Hindlimb muscle (tissue), 1 donor: Measurements from ENCODE around the gene ABCA10. TPM values are rescaled to one million over a fixed set of nuclear protein-coding genes. Genes with fewer than 3 reads are reported as not detected.
A peak's percentile ranks its signal among the peaks of the same experiment; 100 is the strongest.
"Not testable (repeated sequence)": the region's sequence is repeated elsewhere in the genome, so short reads cannot be mapped to it uniquely, and the experiment has no call there.

Experiments used
- DNase-seq: peaks from one replicate; pipeline ENCODE4 v3.0.0-alpha.2; 2013
- polyA plus RNA-seq: library from polyadenylated mRNA; unstranded; fragments of 120-200 nt; gene quantifications from one replicate; pipeline ENCODE4 v1.2.1, GENCODE V29; 2013; ENCODE audit not compliant: insufficient read length

The ABCA10 gene
- polyA plus RNA-seq, 1 donor = 14.4 TPM

DNA sequence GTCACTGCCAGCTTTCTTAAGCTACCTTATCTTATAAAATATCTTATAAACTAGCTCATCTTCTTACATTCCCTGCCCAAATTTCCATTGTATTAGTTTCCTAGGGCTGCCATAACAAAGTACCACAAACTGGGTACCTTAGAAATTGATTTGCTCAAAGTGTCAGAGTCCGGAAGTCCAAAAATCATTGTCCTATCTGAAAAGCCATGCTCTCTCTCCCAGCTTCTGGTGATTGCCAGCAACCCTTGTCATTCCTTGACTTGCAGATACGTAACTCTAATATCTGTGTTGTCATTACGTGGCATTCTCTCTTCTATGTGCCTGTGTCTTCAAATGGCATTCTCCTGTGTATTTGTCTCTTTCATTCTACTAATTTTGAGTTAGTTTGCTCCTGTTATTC is 2.3 kb upstream of the ABCA10 start:
- DNase-seq = no peak

DNA sequence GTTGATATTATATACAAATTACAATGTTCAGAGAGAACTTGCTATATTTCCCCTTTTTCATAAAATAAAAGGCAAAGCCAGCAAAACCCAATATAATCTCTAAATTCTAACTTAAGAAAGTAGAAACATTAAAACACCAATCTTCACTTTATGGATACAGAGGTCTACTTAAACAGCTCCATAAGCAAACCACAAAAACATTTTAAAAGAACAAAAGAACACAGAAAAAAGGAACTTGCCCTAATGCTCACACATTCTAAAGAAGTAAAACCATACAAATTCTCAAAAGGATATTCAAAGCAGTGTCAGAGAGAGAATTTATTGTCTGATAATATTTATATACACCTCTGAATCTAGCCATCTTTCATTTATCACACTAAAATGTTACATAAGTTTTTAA is 606 bp downstream of the ABCA10 start:
- DNase-seq = no peak

DNA sequence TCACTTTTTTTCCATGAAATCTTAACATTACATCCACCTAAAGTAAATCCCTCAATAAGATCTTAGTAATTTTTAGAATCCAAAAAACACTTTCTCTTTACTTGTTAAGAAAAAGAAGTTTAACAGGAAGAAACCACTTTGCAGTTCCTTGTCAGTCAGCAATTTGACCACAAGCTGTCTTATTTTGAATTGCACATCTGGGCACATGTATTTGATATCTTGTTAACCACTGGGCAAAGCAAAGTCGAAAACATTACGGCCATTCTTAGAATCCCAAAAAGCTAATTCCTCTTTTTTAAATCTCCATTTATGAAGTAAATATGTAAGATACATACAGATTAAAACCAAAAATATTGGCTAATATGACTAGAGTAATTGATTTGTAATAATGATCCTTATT is 1.1 kb downstream of the ABCA10 start:
- no peak for DNase-seq

DNA sequence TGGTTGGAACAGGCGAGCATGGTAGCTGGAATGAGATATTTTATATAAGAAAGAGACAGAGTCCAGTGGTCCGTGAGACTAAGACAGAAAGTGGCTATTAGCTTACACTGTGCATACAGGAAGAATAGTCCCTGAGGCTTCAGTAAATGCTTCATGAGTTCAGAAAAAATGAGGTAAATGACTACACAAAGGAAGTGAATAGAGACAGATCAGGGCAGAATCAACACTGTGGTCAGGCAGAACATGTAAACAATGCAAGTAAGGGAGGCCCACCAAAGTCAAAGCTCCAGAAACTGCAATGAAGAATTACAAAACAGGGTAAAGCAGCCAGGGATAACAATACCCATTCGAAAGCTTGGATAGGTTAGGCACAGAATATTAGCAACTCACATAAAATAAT is 4.8 kb downstream of the ABCA10 start:
- DNase-seq = no peak

DNA sequence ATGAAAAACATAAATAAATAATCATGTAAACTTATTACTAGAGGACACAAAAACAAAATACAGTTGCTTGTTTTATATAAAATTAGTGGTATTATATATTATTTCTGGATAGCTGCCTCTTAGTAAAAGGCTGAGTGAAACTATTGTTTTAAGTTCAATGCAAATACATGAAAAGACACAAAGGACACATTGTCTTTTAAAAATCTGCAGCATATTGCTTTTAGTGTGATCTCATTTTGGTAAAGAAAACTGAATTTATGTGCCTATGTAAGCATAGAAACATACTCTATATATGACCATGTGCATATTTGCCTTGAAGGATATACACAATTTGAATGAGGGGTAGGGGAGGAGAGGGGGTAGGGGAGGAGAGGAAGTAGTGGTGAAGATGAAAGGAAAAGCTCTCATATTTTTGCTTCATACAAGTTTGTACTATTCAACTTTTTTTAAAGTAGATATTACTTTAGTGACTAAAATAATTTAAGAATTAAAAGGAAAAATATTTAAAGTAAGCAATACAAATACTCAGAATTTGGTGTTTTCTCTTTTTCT is 5.8 kb downstream of the ABCA10 start:
- DNase-seq = no peak

DNA sequence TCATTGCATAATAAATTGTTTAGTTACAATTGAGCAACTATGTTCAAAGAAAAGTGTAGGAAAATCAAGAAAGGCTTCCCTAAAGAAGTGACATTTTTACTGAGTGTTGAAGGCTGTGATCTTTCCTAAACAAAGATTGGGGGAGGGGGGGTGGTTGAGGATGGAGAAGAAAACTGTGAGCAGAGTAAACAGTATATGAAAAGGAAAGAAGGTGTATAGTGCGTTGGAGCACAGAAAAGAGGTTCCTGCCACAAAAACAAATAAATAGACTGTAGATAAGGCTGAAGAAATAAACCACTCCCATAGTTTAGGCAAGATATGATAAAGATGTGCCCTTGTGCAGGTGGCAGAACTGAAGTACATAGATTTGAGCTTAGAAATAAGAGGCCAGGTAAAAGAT is 8.5 kb downstream of the ABCA10 start:
- no peak for DNase-seq

DNA sequence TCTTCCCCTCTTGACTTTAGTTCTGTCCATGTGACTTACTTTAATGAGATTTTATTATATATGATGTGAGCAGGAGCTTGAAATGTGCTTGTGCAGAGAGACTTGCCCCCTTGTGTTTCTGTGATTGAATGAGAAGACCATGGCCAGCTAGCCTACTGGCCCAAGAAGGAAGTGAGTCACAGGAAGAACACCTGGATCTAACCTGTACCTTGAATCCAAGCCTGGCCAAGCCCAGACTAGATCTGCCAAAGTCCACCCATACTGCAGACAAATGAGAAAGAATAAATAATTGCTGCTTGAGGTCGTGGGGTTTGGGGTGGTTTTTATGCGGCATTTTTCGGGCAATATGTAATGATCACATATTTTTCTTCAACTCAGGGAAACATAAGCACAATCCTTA is 9.6 kb downstream of the ABCA10 start:
- DNase-seq = no peak

DNA sequence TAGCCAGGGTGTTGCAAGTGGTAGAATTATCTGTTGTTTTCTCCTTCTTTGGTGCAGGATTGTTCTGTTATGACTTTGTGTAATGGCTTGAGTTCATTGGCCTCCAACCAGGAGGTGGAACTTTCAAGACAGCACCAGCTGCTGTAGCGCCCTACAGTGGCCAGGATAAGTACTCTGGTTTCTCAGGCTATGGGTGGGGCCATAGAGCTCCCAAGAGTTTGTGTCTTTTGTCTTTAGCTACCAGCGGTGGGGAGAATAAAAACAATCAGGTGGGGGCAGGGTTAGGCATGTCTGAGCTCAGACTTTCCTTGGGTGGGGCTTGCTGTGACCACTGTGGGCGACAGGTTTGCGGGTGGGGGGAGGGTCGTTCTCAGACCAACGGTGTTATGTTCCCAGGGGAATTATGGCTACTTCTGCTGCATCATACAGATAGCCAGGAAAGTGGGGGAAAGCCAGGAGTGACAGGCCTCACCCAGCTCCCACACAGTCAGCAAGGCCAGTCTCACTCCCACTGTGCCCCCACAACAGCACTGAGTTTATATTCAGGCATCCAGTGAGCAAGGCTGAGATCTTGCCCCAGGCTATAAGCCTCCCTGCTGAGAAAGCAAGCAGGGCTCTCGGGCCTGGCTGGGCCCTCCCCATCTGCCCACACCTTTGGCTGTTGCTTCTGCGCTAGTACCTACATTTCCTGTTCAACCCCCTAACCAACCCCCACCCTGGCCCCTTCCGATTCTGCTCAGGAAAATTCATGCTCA is 15.4 kb downstream of the ABCA10 start:
- DNase-seq = no peak

DNA sequence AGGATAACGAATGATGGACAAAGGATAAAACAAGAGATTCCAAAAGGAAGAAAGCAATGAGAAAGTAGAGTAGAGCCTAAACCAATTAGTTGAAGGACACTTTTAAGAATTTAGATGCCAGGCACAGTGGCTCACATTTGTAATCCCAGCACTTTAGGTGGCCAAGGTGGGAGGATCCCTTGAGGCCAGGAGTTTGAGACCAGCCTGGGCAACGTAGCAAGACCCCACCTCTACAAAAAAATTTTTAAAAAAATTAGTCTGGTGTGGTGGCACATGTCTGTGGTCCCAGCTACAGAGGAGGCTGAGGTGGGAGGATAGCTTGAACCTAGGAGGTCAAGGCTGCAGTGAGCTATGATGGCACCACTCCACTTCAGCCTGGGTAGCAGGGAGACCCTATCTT is 20.0 kb downstream of the ABCA10 start:
- no peak for DNase-seq

DNA sequence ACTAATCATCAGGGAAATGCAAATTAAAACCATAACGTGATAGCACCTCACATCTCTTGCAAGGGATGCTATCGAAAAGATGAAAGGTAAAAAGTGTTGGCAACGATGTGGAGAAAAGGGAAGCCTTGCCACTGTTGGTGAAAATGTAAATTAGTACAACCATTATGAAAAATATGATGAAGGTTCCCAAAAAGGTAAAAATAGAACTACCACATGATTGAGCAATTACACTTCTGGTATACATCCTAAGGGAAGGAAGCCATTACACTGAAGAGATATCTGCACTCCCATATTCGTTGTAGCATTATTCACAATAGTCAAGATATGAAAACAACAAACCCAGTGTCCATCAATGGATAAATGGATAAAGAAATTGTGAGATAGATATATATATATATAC is 21.5 kb downstream of the ABCA10 start:
- no peak for DNase-seq

DNA sequence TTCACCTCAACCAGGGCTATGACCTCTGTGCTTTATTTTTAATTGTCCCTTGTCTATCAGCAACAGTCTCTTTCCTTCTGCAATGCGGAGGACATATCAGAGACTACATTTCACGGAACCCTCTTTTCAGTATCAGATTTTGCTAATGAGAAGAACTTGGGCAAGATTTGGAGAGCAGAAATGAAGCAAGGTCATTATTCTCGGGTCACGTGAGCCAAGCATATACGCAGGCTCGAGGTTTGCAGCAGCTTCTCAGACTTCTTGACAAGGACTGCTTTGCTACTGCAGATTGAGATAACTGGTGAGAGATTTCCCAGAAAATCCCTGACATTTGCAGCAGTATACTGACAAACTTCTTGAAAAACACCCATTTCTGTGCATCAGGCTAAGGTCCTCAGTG is 30.4 kb downstream of the ABCA10 start:
- DNase-seq = no peak

DNA sequence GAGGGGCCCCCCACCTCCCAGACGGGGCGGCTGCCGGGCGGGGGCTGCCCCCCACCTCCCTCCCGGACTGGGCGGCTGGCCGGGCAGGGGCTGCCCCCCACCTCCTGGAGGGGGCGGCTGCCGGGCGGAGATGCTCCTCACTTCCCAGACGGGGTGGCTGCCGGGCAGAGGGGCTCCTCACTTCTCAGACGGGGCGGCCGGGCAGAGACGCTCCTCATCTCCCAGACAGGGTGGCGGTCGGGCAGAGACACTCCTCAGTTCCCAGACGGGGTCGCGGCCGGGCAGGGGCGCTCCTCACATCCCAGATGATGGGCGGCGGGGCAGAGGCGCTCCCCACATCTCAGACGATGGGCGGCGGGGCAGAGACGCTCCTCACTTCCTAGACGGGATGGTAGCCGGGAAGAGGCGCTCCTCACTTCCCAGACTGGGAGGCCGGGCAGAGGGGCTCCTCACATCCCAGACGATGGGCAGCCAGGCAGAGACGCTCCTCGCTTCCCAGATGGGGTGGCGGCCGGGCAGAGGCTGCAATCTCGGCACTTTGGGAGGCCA is 32.4 kb downstream of the ABCA10 start:
- not testable (repeated sequence) for DNase-seq

DNA sequence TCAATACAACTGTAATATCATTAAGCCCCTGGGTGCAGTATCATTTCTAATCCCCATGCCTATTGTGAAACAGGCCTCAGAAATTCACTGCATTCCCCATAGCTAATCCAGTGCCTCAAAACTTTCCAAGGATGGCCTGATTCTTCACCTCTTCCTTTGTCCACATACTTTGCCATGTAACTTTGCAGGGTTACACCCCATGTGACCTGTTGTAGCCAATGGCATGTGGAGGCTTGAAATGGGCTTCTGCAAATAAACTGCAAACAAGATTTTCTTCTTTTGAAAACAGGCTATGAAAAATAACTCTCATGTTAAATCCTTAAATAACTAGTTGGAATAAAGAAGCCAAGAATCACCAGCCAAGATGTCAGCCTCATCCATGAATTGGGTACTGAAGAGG is 35.9 kb downstream of the ABCA10 start:
- no peak for DNase-seq

DNA sequence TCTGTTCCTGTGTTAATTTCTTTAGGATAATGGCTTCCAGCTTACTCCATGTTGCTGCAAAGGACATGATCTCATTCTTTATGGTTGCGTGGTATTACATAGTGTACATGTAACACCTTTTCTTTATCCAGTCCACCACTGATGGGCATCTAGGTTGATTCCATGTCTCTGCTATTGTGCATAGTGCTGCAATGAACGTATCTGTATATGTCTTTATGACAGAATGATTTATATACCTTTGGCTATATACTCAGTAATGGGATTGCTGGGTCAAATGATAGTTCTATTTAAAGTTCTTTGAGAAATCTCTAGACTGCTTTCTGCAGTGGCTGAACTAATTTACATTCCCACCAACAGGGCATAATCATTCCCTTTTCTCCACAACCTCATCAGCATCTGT is 39.8 kb downstream of the ABCA10 start:
- no peak for DNase-seq

DNA sequence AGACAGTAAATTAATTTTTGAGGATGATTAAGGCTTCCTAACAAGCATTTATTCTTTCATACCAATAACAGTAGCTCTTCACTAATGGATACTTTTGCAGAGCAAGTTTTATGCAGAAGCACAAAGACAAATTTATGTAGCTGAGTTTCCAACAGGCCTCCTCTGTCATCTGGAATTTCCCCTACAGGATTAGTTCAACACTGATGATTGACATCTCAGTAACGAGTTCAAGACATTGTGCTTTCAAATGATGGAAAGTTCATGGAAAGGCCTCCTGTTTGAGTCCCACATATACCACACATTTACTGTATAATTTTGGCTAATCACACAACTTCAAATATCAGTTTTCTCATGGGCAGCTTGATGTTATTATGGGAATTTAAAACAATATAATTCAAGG is 40.6 kb downstream of the ABCA10 start:
- no peak for DNase-seq

DNA sequence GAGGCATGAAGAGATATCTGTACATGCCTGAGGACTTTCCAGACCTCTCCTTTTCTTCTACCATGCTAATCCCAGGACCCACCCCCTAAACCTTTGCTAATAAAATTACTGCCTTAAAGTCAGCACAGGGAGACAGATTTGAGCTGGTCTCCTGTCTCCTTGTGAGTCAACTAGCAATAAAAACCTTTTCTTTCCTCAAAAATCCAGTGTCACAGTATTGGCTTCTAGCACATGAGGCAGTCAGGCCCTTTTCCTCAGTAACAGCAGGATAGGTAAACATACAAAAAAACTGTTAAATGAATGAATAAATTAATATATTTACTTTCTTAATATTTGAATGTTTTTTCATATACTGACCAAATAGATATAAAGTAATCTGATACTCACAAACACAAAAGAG is 41.3 kb downstream of the ABCA10 start:
- no peak for DNase-seq

DNA sequence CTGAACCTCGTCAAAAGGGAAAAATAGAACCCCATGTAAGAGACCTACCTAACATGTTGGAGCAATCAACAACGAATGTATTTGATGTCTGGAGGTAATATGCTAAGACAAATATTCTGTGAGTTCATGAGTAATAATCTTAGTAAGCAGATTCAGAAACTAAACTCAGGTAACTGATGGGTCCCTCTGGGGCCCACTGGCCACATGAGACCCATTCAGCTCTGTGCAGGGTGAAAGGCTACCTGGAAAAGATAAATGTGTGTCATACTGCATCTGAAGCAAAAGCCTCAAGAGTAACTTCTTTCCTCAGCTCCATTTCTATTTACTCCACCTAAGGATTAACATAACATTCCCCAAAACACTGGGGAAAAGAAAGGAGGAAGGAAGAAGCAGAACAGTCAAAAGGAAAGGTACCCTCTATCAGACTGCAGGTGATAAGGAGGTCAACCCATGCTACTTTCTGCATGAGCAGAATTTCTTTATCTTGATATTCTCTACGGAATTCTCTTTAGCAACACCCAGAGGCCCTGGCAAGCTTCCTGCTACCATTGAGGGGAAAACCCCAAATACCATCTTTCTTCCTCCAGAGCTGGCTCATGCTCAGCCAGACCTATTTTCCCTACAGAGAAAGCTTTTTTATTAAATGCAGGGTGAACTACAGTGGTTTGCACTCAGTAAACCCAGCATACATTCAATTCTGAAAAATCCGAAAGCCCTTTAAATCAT is 49.2 kb downstream of the ABCA10 start:
- DNase-seq = no peak

DNA sequence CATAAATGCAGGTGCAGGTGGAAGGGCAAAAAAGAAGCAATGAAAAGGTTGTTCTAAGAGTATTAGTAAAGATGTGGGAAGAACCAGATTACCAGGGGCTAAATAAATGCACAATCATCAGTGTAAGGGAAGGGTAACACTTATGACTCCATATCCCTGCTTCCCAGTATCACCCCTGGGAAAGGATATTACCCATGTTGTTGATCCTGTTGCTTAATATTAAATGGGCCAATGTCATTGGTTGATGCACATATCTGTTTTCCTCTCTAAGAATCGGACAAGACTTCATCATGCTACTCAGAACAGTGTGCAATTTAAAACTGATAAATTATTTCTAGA is 52.2 kb downstream of the ABCA10 start:
- no peak for DNase-seq

DNA sequence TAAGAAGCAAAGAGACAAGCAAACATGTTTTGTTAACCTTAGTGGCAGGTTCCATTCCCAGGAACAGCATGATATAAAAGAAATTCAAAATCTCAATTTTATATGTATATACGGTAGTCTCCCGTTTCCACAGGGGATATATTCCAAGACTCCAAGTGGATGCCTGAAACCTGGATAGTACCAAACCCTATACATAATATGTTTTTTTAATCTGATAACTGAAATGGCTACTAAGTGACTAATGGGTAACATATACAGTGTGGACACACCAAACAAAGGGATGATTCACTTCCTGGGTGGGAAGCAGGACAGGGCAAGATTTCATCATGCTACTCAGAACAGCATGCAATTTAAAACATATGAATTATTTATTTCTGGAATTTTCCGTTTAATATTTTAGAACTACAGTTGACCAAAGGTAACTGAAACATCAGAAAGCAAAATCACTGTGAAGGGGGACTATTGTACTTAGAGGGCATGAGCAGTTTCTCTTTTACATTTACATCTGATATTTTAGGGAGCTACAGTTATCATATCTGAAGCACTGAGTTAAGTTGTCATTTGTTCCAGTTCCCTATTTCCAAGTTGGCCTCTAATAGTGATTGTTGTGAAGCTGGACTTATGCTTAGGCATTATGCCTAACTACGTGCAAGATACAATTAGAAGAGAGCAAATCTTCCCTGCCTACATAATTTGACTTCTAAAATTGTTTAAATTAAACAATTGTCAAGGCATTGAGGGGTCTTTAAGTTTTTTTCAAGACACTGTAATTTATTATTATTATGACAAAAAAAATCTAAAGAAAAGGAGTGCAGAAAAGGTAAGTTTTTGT is 52.8 kb downstream of the ABCA10 start:
- DNase-seq = no peak

DNA sequence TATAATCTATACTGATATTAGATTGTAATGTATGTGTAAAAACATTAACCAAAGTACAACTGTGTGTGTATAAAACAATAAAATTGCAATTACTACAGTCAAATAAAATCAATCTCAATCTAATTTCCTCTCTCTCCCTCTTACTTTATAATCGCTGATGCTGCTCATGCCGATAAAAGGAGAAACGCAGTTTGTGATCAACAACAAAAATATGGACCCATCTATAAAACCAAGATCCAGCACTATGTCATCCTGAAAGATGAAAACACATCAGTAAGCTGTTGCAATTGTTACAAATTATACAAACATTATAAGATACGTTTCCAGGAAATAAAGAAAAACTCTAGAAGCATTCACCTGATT is 53.4 kb downstream of the ABCA10 start:
- DNase-seq = no peak

DNA sequence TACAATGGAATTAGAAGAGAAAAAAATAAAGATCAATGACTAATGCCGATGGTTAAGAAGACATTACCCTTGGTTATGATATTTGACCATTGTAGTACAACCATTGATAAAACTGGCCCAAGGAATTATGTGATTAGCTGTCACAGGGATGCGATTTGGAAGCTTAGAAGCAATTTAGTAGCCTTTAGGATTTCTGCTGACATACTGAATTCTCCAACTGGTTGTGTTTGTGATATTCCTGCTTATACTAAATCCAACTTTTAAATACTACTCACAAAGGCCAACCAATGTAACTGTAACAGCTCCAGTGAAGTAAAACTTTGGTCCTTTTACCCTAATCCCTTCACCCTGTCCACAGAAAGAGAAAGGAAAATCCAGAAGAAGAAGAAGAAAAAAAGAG is 55.5 kb downstream of the ABCA10 start:
- DNase-seq = no peak

DNA sequence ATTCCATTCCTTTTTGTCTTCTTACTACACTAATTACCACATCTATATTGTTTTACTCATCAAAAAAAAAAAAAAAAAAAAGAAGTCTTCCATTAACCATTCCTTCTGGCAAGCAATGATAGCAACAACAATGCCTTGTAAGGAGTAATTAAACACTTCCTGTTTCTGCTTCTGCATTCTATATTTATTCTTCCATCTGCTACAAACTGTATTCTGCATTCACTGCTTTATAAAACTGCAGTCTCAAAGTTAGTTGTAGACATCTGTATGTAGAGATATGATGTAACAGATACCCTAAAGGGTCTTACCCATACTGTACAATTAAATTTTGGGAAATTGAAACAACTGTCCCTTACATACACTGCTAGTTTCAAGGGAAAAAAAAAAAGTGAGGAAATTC is 58.2 kb downstream of the ABCA10 start:
- DNase-seq = peak; percentile 7

DNA sequence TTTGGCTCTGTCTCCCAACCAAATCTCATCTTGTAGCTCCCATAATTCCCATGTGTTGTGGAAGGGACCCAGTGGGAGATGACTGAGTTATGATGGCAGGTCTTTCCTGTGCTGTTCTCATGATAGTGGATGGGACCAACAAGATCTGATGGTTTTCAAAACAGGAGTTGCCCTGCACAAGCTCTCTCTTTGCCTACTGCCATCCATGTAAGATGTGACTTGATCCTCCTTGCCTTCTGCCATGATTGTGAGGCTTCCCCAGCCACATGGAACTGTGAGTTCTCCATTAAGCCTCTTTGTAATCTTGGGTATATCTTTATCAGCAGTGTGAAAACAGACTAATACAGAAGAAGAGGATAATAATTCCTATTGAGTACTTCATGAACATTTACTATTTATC is 60.0 kb downstream of the ABCA10 start:
- not testable (repeated sequence) for DNase-seq
